ENCODE measurements around the gene METAP2.

GRCh38 chr12:95551913-95552516 is 78.1 kb downstream of the METAP2 start:
- TF ChIP-seq CTCF (optimal IDR thresholded peaks at IDR 0.05 in 1 of 3, IDR thresholded peaks at IDR 0.05 in 1 of 3, conservative IDR thresholded peaks at IDR 0.05 in 1 of 3; ENCODE audit: extremely low read depth in 1 of 3, insufficient read depth in 2 of 3, low read length in 3 of 3): no peak
- no peak for TF ChIP-seq EZH2 (IDR thresholded peaks at IDR 0.05; ENCODE audit: low read length)
